ENCODE data around the gene AKNA.

The AKNA gene

DNA sequence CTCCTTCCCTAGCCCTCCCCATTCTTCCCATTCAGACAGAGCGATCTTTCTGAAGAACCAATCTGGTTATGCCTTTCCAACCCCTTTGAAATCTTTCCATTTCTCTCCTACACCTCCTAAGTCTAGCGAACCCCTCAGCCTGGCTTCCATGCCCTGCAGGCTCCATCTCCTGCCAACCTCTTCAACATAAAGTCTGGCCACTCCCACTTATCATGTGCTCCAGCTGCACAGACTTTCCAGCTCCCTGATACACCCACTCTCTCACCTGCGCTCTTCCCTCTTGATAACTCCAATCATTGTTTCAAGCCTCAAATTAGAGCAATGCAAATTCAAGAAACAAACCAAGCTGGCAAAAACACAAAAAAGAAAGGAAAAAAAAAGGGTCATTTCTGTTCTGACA lies 68.6 kb downstream of the AKNA start:
- DNase-seq (ENCODE audit: low spot score) (peak; percentile 9), ATAC-seq (ENCODE audit: low read depth) (no peak)

DNA sequence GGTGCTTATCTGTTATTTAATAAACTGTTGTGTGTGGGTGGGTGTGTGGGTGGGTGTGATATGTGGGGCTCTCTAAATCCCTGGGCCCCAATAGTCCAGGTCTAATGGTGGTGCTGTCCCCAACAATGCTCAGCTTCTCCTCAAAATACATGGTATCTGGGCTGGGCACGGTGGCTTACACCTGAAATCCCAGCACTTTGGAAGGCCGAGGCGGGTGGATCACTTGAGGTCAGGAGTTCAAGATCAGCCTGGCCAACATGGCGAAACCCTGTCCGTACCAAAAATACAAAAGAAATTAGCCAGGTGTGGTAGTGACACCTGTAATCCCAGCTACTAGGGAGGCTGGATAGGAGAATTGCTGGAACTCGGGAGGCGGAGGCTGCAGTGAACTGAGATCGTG lies 69.4 kb downstream of the AKNA start:
- Histone ChIP-seq H3K4me3 (ENCODE audit: severe bottlenecking) (no peak overlapping the region), H3K9me3 (ENCODE audit: severe bottlenecking) (no peaks in the 10 kb centered on the region), H3K27ac (ENCODE audit: poor library complexity, severe bottlenecking) (no peak overlapping the region), H3K4me1 (ENCODE audit: insufficient read depth, poor library complexity, severe bottlenecking) (peaks cover 3% of the 10 kb centered on the region), H3K27me3 (ENCODE audit: insufficient read depth, poor library complexity, severe bottlenecking) (no peaks in the 10 kb centered on the region), H3K36me3 (ENCODE audit: low read depth) (no peaks in the 10 kb centered on the region)
- peak; percentile 5 for DNase-seq (ENCODE audit: low spot score)
- TF ChIP-seq, protein P1, sequence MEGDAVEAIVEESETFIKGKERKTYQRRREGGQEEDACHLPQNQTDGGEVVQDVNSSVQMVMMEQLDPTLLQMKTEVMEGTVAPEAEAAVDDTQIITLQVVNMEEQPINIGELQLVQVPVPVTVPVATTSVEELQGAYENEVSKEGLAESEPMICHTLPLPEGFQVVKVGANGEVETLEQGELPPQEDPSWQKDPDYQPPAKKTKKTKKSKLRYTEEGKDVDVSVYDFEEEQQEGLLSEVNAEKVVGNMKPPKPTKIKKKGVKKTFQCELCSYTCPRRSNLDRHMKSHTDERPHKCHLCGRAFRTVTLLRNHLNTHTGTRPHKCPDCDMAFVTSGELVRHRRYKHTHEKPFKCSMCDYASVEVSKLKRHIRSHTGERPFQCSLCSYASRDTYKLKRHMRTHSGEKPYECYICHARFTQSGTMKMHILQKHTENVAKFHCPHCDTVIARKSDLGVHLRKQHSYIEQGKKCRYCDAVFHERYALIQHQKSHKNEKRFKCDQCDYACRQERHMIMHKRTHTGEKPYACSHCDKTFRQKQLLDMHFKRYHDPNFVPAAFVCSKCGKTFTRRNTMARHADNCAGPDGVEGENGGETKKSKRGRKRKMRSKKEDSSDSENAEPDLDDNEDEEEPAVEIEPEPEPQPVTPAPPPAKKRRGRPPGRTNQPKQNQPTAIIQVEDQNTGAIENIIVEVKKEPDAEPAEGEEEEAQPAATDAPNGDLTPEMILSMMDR (IDR thresholded peaks at IDR 0.05; ENCODE audit: poor library complexity, severe bottlenecking) = no peak
- ATAC-seq (ENCODE audit: low read depth) = no peak

More for the DNA sequence above, 68.6 kb downstream of the AKNA start:
- Histone ChIP-seq H3K4me1 (ENCODE audit: insufficient read depth, poor library complexity, severe bottlenecking) (peaks cover 3% of the 10 kb centered on the region), H3K36me3 (ENCODE audit: low read depth) (no peaks in the 10 kb centered on the region), H3K27ac (ENCODE audit: poor library complexity, severe bottlenecking) (no peak overlapping the region), H3K4me3 (ENCODE audit: severe bottlenecking) (no peak overlapping the region), H3K9me3 (ENCODE audit: severe bottlenecking) (no peaks in the 10 kb centered on the region), H3K27me3 (ENCODE audit: insufficient read depth, poor library complexity, severe bottlenecking) (no peaks in the 10 kb centered on the region)
- TF ChIP-seq, protein P1 (IDR thresholded peaks at IDR 0.05; ENCODE audit: poor library complexity, severe bottlenecking) = no peak

DNA sequence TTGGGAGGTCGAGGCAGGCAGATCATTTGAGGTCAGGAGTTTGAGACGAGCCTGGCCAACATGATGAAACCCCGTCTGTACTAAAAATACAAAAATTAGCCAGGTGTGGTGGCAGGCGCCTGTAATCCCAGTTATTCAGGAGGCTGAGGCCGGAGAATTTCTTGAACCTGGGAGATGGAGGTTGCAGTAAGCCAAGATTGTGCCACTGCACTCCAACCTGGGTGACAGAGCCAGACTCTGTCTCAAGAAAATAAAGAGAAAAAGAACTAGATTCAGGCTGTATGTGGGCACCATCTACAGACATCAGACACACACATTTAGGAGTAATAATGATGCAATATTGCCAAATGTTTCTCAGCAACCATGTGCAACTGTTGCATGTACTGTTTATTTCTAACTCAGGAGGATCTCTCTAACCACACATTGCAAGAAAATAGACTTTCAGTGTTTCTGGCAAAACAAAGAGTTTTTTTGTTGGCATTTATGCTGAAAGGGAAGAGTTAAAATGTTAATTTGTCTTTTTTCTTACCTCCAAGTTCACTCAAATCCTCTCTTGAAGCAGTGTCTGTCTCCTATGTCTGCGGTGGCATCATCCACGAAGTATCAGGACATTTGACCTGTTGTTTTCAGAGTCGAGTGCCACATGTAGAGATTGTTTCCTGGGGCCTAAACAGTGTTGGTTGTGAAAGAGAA lies 70.0 kb downstream of the AKNA start:
- Histone ChIP-seq H3K27me3 (ENCODE audit: insufficient read depth, poor library complexity, severe bottlenecking) (no peaks in the 10 kb centered on the region), H3K27ac (ENCODE audit: poor library complexity, severe bottlenecking) (no peak overlapping the region), H3K4me3 (ENCODE audit: severe bottlenecking) (no peak overlapping the region), H3K36me3 (ENCODE audit: low read depth) (no peaks in the 10 kb centered on the region), H3K4me1 (ENCODE audit: insufficient read depth, poor library complexity, severe bottlenecking) (peaks cover 3% of the 10 kb centered on the region), H3K9me3 (ENCODE audit: severe bottlenecking) (no peaks in the 10 kb centered on the region)
- peak; percentile 3 for DNase-seq (ENCODE audit: low spot score)
- ATAC-seq (ENCODE audit: low read depth) = no peak
- TF ChIP-seq, protein P1 (IDR thresholded peaks at IDR 0.05; ENCODE audit: poor library complexity, severe bottlenecking) = no peak

DNA sequence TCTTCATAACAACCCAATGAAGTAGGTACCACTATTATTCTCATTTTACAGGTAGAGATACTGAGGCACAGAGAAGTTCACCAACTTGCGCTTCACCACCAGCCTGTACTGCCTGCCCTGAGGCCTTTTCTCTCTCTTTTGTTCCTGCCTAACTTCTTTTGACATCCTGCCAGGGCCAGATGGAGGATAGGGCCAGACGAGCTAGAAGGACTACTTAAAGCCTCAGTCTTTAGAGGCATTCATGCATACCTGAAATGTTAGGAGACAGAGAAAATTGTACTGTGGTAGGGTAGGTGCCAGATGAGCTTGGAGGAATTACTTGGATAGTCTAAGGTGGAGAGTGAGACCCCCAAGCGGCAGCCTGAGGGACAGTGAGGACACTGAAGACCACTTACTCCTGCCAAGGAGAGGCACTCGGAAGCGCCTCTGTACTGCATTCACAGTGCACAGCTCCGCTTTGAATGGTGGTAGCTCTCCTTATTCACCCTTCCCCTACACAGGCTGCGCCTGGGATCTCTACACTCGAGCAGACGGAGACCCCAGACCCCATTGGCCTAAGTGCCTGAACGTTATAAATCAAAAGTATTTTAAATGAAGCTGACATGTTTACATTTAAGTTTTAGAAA lies 71.1 kb downstream of the AKNA start:
- H3K27ac ChIP-seq (ENCODE audit: poor library complexity, severe bottlenecking) = no peak overlapping the region
- peaks cover 3% of the 10 kb centered on the region for H3K4me1 ChIP-seq (ENCODE audit: insufficient read depth, poor library complexity, severe bottlenecking)
- TF ChIP-seq, protein P1 (IDR thresholded peaks at IDR 0.05; ENCODE audit: poor library complexity, severe bottlenecking) = no peak
- H3K4me3 ChIP-seq (ENCODE audit: severe bottlenecking) = no peak overlapping the region
- H3K9me3 ChIP-seq (ENCODE audit: severe bottlenecking) = no peaks in the 10 kb centered on the region
- H3K36me3 ChIP-seq (ENCODE audit: low read depth) = no peaks in the 10 kb centered on the region
- ATAC-seq (ENCODE audit: low read depth) (no peak), DNase-seq (ENCODE audit: low spot score) (peak; percentile 17)
- no peaks in the 10 kb centered on the region for H3K27me3 ChIP-seq (ENCODE audit: insufficient read depth, poor library complexity, severe bottlenecking)
